NK-92 treated with Interleukin-12 subunit alpha and Interleukin-12 subunit beta, amount 100 ng/mL, for 24 hours (cell line): ENCODE results near the gene TPCN2.

ENCODE experiments used
- DNase-seq: peaks from one replicate; lab custom pipeline; 2025; lab: John Stamatoyannopoulos, UW

Gene TPCN2

DNA sequence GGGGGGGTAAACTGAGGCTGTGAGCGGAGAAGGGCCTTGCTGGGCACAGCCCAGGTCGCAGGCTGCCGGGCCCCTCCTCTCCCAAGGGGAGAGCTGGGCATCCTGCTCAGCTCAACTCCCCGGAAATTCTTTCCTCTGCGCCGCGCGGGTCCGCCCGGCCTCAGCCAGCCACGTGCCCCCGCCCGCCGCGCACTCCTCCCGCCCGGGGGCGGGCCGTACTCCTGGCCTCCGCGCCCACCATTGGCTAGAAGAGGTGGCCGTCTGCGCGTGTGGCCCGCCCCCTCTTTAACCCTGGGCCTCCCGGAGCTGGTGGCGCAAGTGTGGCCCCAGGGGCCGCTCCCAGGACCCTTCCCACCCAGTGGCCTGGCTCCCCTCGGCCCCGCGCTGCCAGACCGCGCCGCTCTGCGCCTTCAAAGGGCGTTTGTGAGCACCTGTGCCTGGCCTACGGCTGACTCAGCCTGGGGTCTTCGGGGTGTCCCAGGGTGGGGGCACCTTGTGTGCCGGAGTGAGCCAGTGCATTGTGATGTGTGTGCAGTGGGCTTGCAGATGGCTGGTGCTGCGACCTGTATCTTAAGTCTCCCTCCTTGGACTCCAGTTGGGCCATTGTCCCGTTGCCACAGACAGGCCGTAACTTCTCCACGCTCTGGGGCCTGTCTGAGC, 37.6 kb upstream of the TPCN2 start:
- DNase-seq: no peak

DNA sequence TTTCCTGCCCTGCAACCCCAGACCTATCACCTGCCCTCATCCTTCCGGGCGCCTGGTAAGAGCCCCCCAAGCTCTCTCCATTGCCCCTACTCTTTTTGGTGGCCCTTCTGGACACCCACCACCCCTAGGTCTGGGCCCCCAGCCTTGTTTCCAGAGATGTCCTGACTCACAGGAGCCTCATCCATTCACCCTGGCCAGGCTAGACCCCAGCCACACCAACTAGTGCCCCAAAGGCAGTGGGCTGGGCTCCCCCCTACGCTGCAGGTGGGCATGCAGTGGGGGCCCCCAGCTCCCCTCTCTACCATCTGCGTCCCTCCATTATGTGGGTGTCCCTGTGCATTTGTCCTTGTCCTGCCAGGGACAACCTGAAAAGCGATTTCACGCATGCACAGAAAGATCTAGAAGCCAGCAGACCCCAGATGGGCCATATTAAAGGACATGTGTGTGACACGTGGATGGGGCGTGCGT, 37.1 kb upstream of the TPCN2 start:
- no peak for DNase-seq

DNA sequence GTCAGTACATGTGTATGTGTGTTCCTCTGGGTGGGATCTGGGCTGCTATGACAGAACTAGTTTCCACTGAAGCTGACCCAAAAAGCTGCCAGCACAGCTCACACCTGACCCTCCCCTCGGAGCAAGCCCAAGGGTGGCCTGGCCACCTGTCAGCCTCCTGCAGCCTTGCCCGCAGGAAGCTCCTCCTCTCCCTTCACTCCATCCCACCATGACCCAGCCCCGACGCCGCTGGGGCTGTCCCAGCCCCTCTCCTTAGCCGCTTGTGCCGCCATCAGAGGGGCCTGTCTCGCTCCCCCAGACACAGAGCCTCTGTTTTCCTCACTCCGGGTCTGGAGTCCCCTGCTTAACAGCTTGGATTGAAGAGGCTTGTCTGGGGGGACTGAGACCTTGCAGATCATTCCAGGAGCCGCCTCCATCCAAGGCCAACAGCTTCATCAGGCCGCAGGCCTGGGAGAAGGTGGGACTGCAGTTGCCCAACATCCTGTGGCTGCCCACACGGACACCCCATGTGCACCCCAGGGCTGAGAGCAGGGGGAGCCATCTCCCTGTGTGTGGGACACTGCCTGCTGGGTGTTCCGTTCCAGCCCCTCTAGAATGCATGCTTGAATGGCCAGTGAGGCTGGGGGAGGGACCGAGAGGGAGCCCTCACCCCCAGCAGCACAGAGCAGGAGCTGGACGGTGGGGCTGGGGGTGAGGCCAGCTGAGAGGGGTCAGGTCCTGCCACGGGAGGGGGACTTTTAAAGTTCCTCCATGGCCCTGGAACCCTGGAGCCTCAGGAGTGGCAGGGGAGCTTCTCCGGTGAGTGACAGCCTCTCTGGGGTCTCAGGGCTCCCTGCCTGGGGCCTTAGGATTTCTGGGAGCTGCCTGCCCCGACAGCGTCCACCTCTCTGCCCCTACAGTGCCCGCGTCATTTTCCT, 36.4 kb upstream of the TPCN2 start:
- no peak for DNase-seq

GRCh38 chr11:69013009-69013951, 35.5 kb upstream of the TPCN2 start, which contains the start of gene MRGPRF:
MRGPRF (minus strand) TSS chr11:69013246; CDS start chr11:69009901, 3,345 bp downstream.
- DNase-seq: no peak

GRCh38 chr11:69014084-69014851, 34.5 kb upstream of the TPCN2 start:
- DNase-seq: no peak

DNA sequence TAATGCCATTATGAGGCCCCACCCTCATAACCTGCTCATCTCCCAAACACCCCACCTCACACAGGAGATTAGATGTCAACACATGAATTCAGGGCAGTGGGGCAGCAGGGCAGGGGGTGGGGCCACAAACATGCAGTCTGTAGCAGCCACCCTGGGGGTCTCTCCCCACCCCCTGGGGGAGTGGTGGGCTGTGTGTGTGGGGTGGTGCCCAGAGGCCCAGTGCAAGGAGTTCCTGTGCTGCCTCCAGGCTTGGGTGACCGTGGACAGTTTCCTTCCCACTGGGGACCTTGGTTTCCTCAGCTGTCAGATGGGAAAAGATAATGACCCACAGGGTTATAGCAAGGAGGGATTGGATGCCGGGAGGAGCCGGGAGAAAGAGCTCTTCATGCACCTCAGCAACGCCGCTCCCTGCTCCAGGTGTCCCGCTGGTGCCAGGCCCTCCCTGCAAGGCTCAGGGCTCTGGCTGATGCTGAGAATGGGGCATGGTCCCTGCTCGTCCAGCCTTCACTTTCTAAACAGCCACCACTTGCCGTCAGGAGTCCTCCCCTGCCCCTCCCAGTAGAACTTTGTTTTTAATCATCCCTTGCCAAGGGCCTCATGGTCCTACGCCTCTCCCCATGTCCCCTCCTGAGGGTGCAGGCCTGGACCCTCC, 33.7 kb upstream of the TPCN2 start:
- no peak for DNase-seq

GRCh38 chr11:69017951-69018350, 30.8 kb upstream of the TPCN2 start:
- no peak for DNase-seq

- no peak for DNase-seq
Measured at GRCh38 chr11:69018924-69019323, 29.8 kb upstream of the TPCN2 start.

DNA sequence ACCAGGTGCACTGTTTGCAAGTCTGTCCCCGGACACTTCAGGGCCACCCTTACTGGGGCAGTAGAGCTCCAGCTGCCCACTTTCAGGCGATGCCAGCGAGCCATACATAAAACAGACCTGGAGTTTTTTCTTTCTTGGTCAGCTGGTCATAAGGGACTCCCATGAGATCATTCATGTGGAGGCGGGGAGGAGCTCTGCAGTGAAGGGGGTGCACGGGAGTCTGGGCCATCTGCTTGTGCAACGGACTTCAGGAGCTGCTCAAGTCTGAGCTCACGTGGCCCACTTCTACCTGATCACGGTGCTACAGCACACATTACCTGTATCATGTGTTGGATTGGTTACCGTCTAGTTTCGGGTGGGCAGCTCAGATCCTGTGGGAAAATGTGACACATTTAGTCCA, 26.5 kb upstream of the TPCN2 start:
- no peak for DNase-seq

DNA sequence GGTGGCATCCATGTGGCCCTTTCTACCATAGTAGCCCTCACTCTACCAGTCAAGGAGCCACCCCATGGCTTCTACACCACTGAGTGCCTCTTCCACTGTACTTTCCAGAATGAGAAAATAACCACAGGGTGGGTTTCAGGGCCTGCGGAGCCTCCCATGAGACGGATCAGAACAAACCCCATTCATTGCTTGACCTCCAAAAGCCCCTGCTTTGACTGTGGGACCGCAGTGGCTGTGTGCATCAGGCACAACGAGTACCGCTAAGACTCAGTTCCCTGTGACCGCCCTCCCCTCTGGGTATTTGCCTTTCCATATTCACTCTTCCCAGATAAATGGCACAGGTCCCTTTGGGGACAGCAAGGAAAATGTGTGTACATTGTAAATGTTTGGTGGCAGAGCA, 24.2 kb upstream of the TPCN2 start:
- DNase-seq: no peak

- no peak for DNase-seq
Measured at GRCh38 chr11:69027704-69028372, 20.9 kb upstream of the TPCN2 start.

GRCh38 chr11:69030301-69030700, 18.4 kb upstream of the TPCN2 start:
- DNase-seq: no peak

- DNase-seq: no peak
Measured at GRCh38 chr11:69032833-69033232, 15.9 kb upstream of the TPCN2 start.

GRCh38 chr11:69033431-69033830, 15.3 kb upstream of the TPCN2 start:
- no peak for DNase-seq

DNA sequence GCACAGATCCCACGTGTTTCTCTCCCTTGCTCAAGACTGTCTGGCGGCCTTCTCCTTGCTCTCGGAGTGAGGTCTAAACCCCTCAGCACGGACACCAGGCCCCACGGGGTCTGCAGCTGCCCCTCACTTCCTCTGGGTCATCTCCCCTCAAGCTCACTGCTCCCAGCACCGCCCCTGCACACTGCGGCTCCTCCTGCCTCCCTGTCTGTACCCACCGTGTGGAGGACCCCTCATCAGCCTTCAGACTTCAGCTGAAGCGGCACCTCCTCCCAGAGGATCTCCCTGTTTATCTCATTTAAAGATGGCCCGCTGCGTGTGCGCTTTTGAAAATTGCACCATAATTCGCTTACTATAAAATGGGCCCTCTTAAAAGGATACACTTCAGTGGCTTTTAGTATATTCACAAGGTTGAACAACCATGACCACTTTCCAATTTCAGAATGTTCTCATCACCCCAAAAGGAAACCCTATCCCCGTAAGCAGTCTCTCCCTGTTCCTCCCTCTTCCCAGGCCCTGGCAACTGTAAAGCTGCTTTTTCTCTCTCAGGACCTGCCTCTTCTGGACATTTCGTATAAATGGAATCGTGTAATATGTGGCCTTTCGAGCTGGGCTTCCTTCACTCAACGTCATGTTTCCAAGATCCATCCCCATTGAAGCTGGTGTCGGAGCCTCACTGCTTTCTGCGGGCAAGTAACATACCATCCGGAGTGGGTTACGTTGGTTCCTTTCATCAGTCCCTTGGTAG, 14.4 kb upstream of the TPCN2 start:
- DNase-seq: no peak

GRCh38 chr11:69035150-69035945, 13.4 kb upstream of the TPCN2 start:
- no peak for DNase-seq

DNA sequence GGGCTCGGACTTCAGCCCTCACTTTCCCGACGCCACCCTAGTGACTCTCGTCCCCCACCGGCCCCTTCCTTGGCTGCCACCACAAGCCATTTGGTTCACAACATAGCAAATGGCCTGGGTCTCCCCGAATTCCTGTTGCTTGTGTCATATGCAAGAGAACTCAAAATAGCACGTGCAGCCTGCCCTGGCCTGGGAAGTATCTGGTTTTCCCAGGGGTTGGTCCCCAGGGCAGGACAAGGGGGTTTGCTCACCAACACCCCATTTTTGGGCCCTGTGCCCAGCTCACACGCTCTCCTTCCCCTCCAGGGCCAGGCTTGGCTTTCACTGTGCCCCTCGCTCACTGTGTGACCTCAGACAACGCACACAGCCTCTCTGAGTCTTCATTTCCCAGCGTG, 12.8 kb upstream of the TPCN2 start:
- DNase-seq: no peak

GRCh38 chr11:69037074-69037473, 11.7 kb upstream of the TPCN2 start:
- no peak for DNase-seq

DNA sequence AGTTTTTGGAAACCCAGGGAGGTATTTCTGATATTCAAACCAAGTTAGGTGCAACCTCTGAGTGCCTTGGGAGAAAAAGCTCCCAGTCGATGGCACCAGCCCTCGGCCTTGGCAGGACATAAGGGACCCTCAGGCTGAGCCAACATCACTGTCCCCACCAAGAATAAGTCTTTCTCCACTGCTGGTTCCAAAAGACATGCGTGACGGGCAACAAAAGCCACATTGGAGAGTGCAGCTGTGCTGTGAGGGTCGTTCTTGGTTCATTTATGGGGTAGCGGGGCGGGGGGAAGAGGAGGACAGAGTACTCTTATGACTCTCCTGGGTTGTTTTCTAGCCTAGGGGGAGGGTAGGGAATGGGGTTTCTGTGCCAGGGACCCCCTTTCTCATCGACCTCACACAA, 11.2 kb upstream of the TPCN2 start:
- no peak for DNase-seq
